Measurements from ENCODE around the gene DCP1B.

The DCP1B gene

DNA sequence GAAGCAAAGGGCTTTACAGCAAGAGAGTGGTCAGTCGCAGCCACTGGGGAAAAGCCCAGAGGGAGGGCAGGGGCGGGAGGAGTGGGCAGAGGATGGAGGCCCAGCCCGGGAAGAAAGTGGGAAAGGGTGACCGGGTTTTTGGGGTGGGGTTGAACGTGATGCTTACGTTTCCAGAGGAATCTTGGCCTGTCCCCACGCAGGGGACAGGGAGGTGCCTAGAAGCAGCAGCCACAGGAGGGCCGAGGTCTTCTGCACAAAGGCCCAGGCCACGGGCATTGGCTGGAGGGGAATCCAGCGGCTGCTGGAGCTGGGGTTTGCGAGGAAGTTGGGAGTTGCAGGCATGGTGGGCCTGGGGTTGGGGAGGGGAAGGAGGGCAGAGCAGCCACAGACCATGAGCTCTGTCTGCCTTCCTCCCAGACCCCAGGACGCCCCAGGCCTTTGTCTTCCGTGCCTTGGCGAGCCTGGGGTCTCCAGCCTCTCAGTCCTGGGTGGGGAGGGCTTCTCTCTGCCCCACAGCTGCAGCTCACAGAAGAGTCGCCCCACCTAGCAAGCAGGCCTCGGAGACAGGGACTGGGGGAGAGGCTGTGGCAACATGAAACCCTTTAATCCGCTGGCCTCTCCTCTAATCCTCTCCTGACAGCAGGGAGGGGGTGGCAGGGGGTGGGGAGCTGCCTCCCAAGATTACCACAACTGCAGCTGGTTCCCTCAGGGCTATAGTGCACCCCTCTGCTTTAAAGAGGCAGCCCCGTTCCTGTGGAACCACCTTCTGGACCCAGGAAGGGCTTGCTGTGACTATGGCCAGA, 86.0 kb downstream of the DCP1B start, which contains the start of gene CACNA2D4:
CACNA2D4 (minus strand) TSS at position 572 of the 803 bp plus-strand sequence; CDS start at position 393, 179 bp downstream.
- no peak within 1 kb of the TSS for H3K4me3 ChIP-seq (ENCODE audit: control insufficient read depth, low read depth, low read length)
- TF ChIP-seq, protein P1, sequence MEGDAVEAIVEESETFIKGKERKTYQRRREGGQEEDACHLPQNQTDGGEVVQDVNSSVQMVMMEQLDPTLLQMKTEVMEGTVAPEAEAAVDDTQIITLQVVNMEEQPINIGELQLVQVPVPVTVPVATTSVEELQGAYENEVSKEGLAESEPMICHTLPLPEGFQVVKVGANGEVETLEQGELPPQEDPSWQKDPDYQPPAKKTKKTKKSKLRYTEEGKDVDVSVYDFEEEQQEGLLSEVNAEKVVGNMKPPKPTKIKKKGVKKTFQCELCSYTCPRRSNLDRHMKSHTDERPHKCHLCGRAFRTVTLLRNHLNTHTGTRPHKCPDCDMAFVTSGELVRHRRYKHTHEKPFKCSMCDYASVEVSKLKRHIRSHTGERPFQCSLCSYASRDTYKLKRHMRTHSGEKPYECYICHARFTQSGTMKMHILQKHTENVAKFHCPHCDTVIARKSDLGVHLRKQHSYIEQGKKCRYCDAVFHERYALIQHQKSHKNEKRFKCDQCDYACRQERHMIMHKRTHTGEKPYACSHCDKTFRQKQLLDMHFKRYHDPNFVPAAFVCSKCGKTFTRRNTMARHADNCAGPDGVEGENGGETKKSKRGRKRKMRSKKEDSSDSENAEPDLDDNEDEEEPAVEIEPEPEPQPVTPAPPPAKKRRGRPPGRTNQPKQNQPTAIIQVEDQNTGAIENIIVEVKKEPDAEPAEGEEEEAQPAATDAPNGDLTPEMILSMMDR (conservative IDR thresholded peaks at IDR 0.05; ENCODE audit: control insufficient read depth, insufficient read depth, low read depth, low read length), result no peak
- DNase-seq (ENCODE audit: low read depth), result no peak

DNA sequence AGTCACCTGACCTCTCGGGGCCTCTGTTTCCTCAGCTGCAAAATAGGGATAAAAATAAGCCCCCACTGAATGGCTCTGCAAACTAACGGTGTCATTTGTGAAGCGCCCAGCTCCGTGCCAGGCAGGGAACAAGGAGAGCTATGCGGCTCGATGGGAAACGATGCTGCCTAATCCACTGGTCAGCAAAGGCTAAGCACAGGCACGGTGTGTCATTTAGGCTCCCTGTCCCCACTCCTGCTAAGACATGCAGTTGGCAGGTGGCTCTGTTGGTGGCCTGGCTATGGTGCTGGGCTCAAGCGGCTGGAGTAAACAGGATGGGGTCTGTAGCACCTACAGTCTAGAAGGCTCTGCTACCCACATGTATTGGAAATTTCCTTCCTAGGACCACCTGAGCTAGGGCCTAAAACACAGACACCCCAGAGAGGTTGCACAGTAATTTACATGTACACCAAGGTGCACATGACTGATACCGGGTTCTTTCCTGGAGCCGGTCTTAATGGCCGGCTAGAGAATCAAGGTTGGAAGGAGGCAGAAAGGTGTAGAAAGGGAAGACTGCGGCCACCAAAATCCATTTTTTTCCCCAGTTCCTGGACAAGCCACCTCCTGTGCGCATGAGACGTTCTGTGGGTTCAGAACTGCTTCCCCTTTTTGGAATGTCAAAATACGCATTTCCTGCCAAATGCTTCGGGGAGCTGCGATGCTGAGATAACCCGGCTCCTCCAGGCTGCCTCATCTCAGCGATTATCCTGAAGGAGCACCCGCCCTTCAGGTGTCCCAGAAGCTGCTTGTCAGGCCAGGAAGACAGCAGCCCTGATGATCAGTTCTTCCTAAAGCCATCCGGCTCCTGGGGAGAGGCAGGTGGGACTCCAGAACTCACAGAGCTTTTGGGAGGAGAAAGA, 86.8 kb downstream of the DCP1B start:
- TF ChIP-seq, protein P1 (conservative IDR thresholded peaks at IDR 0.05; ENCODE audit: control insufficient read depth, insufficient read depth, low read depth, low read length), result no peak
- no peak for DNase-seq (ENCODE audit: low read depth)
- H3K4me3 ChIP-seq (ENCODE audit: control insufficient read depth, low read depth, low read length), result no peak overlapping the region

DNA sequence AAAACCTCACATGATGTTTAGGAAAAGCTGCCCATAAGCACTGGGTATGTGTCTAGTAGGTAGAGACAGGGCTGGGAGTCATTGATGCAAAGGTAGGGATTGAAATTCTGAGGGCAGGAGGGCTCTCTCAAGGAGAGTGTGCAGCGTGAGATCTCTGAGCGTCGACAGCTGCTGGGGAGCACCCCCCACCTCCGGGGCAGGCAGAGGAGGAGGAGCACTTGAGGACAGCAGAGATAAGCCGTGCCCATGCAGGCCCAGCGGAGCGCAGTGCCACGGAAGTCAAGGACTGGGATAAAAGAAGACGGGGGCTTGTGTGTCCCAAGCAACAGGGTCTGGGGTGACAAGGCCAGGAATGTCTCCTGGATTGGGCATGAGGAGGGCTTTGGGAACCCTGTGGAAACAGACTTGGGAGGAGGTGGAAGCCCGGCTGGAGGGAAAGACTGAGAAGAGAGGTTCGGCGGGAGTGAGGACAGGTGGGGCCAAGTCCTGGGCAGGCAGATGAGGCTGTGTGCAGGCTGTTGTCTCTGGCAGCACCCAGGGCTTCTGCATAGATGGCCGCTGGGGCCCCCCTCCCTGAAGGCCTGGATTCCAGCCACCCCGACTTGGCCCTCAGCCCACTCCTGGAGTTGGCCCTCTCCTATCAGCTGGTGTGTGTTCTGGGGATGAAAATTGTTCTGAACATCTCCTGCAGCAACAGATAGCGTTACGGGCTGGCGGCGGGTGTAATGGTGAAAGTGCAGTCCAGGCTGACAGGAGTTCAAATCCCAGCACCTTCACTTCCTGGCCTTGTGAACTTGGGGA, 87.7 kb downstream of the DCP1B start:
- no peak overlapping the region for H3K4me3 ChIP-seq (ENCODE audit: control insufficient read depth, low read depth, low read length)
- TF ChIP-seq, protein P1 (conservative IDR thresholded peaks at IDR 0.05; ENCODE audit: control insufficient read depth, insufficient read depth, low read depth, low read length), result no peak
- no peak for DNase-seq (ENCODE audit: low read depth)

DNA sequence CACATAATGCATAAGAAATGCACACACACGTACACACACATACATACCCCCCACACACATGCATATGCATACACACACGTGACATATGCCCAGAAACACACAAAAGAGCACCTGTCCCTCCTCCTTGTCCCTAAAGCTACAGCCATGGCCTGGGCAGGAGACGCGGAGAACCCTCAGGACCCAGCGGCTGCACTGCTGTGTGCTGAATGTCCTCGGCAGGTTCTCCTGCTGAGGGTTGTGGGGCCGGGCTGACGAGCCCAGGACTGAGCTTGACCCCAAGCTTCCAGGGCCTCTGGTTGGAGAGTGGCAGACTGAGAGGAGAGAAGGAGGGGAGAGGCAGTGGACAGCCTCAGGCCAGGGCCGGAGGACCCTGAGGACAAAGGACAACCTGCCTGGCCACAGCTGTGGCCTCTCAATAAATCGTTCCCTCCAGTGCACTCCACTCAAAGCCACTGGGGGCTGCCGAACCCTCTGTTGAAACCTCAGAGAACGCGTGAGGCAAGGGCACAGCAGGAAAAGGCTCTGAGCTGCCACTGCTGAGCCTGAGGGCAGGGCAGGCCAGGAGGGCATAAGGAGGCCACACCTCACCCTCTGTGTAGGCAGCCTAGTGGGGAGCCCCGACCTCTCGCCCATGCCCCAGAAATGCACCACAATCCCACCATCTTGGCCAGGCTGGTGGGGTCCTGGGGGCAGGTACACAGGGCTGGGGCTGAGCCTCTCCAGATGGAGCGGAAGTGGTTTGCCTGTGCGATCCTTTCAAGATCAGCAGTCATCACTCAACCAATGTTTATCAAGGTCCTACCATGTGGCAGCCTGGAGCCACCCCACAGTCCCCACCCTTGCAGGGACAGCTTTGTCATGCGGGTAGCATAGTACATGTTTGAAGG, 88.9 kb downstream of the DCP1B start:
- H3K4me3 ChIP-seq (ENCODE audit: control insufficient read depth, low read depth, low read length), result no peak overlapping the region
- no peak for DNase-seq (ENCODE audit: low read depth)
- TF ChIP-seq, protein P1 (conservative IDR thresholded peaks at IDR 0.05; ENCODE audit: control insufficient read depth, insufficient read depth, low read depth, low read length), result no peak

DNA sequence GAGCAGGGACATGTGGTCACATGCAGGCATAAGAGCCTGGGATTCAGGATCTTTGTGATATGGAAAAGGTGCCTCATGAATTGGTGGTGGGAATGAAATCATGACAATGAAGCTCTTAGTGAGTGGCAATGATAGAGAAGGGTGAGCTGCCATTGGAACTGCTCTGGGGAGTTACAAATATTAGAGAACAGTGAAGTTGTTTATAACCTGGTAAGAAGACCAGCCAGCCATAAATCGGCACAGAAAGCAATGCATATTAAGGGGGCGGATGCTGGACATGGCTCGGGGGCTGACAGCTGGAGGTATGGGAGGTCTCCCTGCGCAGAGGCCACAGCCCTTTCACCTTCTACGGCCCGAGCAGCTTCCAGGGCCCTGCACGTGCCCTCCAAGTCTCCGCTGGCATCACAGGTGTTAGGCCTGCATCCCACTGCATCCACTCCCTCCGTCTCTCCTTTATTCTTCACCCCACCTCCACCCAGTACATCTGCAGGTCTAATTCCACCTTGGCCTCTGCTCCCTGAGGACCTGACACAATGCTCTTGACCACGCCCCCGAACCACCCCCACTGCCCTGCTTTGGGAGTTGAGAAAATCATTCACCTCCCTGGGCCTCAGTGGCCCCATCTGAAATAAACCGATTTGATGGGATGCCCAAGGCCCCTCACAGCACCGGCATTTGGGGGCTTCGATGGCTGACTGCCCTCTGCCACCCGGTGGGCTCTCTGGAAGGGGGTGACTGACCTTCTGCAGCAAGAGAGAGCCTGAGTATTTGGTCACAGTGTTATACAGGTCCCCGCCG, 89.9 kb downstream of the DCP1B start:
- TF ChIP-seq, protein P1 (conservative IDR thresholded peaks at IDR 0.05; ENCODE audit: control insufficient read depth, insufficient read depth, low read depth, low read length), result no peak
- H3K4me3 ChIP-seq (ENCODE audit: control insufficient read depth, low read depth, low read length), result no peak overlapping the region
- DNase-seq (ENCODE audit: low read depth), result no peak

Data from fibroblast of mammary gland (primary cell).